ENCODE data around the gene CDCP1.
"Not testable (repeated sequence)": the region's sequence is repeated elsewhere in the genome, so short reads cannot be mapped to it uniquely, and the experiment has no call there.

The CDCP1 gene

DNA sequence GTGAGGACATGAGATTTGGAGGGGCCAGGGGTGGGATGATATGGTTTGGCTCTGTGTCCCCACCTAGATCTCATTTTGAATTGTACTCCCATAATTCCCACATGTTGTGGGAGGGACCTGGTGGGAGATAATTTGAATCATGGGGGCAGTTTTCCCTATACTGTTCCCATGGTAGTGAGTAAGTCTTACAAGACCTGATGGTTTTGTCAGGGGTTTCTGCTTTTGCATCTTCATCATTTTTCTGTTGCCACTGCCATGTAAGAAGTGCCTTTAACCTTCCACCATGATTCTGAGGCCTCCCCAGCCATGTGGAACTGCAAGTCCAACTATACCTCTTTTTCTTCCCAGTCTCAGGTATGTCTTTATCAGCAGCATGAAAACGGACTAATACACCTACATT lies 67.9 kb downstream of the CDCP1 start:
- H3K4me1 Mint-ChIP-seq; H3K27ac Mint-ChIP-seq; DNase-seq (ENCODE audit: low spot score in 2 of 2); ATAC-seq; H3K36me3 Mint-ChIP-seq; H3K4me3 Mint-ChIP-seq; H3K9me3 Mint-ChIP-seq: not testable (repeated sequence)

DNA sequence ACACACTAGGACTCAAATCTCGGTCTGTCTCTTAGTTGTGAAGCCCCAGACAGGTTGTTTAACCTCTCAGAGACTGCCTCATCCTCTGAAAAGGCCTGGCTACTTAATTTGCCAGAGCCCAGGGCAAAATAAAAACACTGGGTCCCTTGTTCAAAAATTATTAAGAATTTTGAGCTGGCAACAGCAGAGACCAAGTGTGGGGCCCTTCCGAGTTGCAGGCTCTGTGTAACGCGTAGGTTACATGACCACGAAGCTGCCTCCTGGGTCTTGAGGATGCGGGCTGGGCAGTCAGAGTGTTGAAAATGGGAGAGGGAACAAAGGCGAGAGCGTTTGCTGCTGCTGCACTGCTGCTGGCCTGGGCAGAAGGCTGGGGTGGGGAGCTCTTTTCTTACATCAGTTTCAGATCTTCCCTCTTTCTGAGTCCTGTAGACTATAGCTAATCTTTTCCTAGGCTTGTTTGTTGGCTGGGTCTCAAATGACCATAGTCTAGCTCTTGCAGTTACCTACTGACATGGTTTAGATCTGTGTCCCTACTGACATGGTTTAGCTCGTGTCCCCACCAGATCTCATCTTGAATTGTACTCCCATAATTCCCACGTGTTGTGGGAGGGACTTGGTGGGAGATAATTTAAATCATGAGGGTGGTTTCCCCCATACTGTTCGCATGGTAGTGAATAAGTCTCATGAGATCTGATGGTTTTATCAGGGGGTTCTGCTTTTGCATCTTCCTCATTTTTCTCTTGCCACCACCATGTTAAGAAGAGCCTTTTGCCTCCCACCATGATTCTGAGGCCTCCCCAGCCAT lies 70.2 kb downstream of the CDCP1 start:
- no peaks in the 10 kb centered on the region for H3K4me1 Mint-ChIP-seq
- H3K4me3 Mint-ChIP-seq, result no peak overlapping the region
- H3K27ac Mint-ChIP-seq, result no peak overlapping the region
- H3K36me3 Mint-ChIP-seq, result no peaks in the 10 kb centered on the region
- H3K9me3 Mint-ChIP-seq, result no peaks in the 10 kb centered on the region
- no peak for ATAC-seq
- no peak for DNase-seq (ENCODE audit: low spot score in 2 of 2)

- DNase-seq (ENCODE audit: low spot score in 2 of 2), result no peak
Observed at GRCh38 chr3:45071075-45071474, 75.1 kb downstream of the CDCP1 start.

DNA sequence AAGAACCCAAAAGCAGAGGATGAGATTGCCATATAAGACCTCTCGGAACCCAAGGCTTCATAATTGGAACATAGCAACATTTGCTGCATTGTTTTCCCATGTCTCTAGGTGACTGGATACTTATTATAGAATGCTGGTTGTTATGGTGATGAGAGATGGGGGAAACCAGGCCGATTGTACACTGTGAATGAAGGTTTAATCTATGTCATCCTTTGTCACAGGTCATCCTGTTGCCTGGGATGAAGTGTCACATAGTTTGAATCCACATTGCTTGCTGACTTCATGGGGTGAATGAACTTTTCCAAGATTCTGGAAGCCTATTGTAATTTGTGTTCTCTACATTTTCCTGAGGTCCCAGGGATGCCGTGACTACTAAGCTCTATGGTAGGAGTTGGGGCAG lies 78.2 kb downstream of the CDCP1 start:
- H3K9me3 Mint-ChIP-seq, result no peaks in the 10 kb centered on the region
- DNase-seq (ENCODE audit: low spot score in 2 of 2), result no peak
- H3K36me3 Mint-ChIP-seq, result no peaks in the 10 kb centered on the region
- peaks cover 27% of the 10 kb centered on the region for H3K4me1 Mint-ChIP-seq
- no peak for ATAC-seq
- H3K27ac Mint-ChIP-seq, result no peak overlapping the region
- no peak overlapping the region for H3K4me3 Mint-ChIP-seq

More at GRCh38 chr3:45071075-45071474, 75.1 kb downstream of the CDCP1 start:
- Mint-ChIP-seq H3K27ac (no peak overlapping the region), H3K36me3 (no peaks in the 10 kb centered on the region), H3K9me3 (no peaks in the 10 kb centered on the region), H3K4me3 (no peak overlapping the region), H3K4me1 (peaks cover 8% of the 10 kb centered on the region)
- no peak for ATAC-seq

GRCh38 chr3:45067486-45067885 lies 78.7 kb downstream of the CDCP1 start:
- Mint-ChIP-seq H3K9me3 (no peaks in the 10 kb centered on the region), H3K4me3 (no peak overlapping the region), H3K27ac (no peak overlapping the region), H3K4me1 (peaks cover 27% of the 10 kb centered on the region), H3K36me3 (no peaks in the 10 kb centered on the region)
- ATAC-seq (no peak), DNase-seq (ENCODE audit: low spot score in 2 of 2) (no peak)

GRCh38 chr3:45066109-45066801 lies 79.9 kb downstream of the CDCP1 start:
- Mint-ChIP-seq H3K9me3 (no peaks in the 10 kb centered on the region), H3K36me3 (no peaks in the 10 kb centered on the region), H3K27ac (no peak overlapping the region), H3K4me1 (peaks cover 27% of the 10 kb centered on the region), H3K4me3 (no peak overlapping the region)
- DNase-seq (ENCODE audit: low spot score in 2 of 2) (no peak), ATAC-seq (no peak)

- DNase-seq (ENCODE audit: low spot score in 2 of 2), result no peak
- Mint-ChIP-seq H3K36me3 (no peaks in the 10 kb centered on the region), H3K4me3 (no peak overlapping the region), H3K9me3 (no peaks in the 10 kb centered on the region), H3K27ac (peak overlapping the region; percentile 75), H3K4me1 (peaks cover 27% of the 10 kb centered on the region)
- no peak for ATAC-seq
Observed at GRCh38 chr3:45065373-45065720, 80.8 kb downstream of the CDCP1 start.

DNA sequence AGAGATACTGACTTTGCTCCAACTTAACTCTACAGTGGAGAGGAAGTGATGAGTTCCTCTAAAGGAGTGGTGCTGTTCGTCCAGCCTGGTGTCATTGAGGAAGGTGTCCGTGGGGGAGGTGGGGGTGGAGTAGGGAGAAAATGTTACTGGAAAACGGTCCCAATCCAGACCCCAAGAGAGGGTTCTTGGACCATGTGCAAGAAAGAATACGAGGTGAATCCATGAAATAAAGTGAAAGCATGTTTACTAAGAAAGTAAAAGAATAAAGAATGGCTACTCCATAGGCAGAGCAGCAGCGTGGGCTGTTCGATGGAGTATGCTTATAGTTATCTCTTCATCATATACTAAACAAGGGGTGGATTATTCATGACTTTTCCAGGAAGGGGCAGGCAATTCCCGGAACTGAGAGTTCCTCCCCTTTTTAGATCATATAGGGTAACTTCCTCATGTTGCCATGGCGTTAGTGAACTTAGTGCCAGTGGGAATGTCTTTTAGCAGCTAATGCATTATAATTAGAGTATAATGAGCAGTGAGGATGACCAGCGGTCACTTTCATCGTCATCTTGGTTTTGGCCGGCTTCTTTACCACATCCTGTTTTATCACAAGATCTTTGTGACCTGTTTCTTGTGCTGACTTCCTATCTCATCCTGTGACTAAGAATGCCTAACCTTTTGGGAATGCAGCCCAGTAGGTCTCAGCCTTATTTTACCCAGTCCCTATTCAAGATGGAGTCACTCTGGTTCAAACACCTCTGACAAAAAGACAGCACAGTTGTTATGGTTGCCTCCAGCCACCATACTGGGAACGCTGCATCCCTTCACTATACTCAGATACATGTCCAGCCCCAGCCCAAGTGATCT lies 81.4 kb downstream of the CDCP1 start:
- ATAC-seq (peak; percentile 87), DNase-seq (ENCODE audit: low spot score in 2 of 2) (peak; percentile 45 to 57)
- Mint-ChIP-seq H3K36me3 (no peaks in the 10 kb centered on the region), H3K27ac (peak overlapping the region; percentile 75), H3K4me1 (peaks cover 27% of the 10 kb centered on the region), H3K4me3 (peak overlapping the region; percentile 30), H3K9me3 (no peaks in the 10 kb centered on the region)

- peaks cover 31% of the 10 kb centered on the region for H3K4me1 Mint-ChIP-seq
- no peak overlapping the region for H3K4me3 Mint-ChIP-seq
- no peak overlapping the region for H3K27ac Mint-ChIP-seq
- DNase-seq (ENCODE audit: low spot score in 2 of 2) (no peak), ATAC-seq (no peak)
- H3K36me3 Mint-ChIP-seq, result no peaks in the 10 kb centered on the region
- no peaks in the 10 kb centered on the region for H3K9me3 Mint-ChIP-seq
Observed at GRCh38 chr3:45062697-45063070, 83.5 kb downstream of the CDCP1 start.

DNA sequence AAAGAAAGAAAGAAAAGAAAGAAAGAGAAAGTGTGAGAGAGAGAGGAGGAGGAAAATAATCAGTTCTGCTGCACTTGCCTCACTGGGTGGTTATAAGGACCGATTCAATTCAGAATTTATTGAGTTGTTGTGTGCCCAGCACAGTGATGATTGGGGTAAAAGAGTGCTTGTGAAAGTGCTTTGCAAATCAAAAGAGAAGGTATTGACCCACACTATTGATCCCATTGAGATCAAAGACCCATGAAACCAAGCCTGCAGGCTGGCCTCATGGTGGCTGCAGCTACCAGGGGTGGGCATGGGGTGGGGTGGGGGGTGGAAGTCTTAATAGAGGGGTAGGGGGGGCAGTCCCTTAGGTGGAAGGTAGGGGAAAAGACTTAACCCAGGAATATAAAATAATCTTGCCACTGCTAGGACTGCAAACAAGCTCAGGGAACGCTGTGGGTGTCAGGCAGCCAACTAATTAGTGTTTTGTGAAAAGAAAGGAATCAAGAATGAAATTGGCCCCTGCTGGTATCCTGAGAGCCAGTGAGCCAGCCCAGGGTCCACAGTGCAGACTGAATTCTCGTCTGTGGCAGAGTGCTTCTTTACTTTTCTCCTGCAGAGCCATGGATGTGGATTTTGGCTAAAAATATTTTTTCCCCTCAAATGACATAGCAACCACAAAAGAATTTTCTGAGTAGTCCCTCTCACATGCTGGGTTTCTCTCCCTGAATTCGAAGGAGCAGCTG lies 85.8 kb downstream of the CDCP1 start:
- no peaks in the 10 kb centered on the region for H3K36me3 Mint-ChIP-seq
- ATAC-seq (no peak), DNase-seq (ENCODE audit: low spot score in 2 of 2) (no peak)
- H3K9me3 Mint-ChIP-seq, result no peaks in the 10 kb centered on the region
- H3K4me3 Mint-ChIP-seq, result no peak overlapping the region
- H3K4me1 Mint-ChIP-seq, result peaks cover 19% of the 10 kb centered on the region
- no peak overlapping the region for H3K27ac Mint-ChIP-seq

GRCh38 chr3:45059132-45059531 lies 87.0 kb downstream of the CDCP1 start:
- no peak overlapping the region for H3K27ac Mint-ChIP-seq
- no peaks in the 10 kb centered on the region for H3K36me3 Mint-ChIP-seq
- no peak for ATAC-seq
- H3K4me3 Mint-ChIP-seq, result no peak overlapping the region
- peaks cover 8% of the 10 kb centered on the region for H3K4me1 Mint-ChIP-seq
- no peaks in the 10 kb centered on the region for H3K9me3 Mint-ChIP-seq
- DNase-seq (ENCODE audit: low spot score in 2 of 2), result no peak

GRCh38 chr3:45057557-45057956 lies 88.6 kb downstream of the CDCP1 start:
- no peak overlapping the region for H3K27ac Mint-ChIP-seq
- H3K4me1 Mint-ChIP-seq, result peaks cover 8% of the 10 kb centered on the region
- no peak overlapping the region for H3K4me3 Mint-ChIP-seq
- ATAC-seq, result no peak
- H3K36me3 Mint-ChIP-seq, result no peaks in the 10 kb centered on the region
- no peaks in the 10 kb centered on the region for H3K9me3 Mint-ChIP-seq
- no peak for DNase-seq (ENCODE audit: low spot score in 2 of 2)

DNA sequence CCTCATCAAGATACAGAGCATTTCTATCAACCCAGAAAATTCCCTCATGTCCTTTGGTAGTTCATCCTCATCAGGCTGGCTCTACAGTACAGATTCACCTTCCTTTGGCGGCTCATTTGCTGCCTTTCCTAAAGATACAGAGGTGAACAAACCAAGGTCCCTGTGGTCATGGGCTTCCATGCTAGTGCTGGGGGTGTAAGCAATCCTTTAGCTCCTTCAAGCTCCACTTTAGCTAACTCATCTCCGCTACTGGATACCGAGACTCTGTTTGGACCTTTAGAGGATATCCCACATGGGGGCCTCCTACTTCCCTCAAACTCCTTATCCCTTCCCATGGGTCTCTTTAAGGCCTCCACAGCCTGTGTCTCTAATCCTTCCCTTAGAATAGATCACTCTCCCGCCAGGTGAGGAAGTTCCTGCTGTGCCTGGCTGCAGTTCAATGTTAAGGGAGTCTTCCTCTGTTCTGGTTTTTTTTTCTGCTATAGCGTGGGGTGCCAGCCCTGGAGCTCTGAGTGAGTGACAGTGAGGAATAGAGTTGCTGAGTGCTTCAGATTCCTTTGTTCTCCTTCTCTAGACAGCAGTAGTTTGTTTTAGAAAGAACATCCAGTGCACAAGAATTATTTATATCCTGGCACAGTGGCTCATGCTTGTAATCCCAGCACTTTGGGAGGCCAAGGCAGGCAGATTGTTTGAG lies 89.4 kb downstream of the CDCP1 start:
- ATAC-seq (no peak), DNase-seq (ENCODE audit: low spot score in 2 of 2) (no peak)
- Mint-ChIP-seq H3K27ac (no peak overlapping the region), H3K4me3 (no peak overlapping the region), H3K36me3 (no peaks in the 10 kb centered on the region), H3K9me3 (no peaks in the 10 kb centered on the region), H3K4me1 (peaks cover 8% of the 10 kb centered on the region)

DNA sequence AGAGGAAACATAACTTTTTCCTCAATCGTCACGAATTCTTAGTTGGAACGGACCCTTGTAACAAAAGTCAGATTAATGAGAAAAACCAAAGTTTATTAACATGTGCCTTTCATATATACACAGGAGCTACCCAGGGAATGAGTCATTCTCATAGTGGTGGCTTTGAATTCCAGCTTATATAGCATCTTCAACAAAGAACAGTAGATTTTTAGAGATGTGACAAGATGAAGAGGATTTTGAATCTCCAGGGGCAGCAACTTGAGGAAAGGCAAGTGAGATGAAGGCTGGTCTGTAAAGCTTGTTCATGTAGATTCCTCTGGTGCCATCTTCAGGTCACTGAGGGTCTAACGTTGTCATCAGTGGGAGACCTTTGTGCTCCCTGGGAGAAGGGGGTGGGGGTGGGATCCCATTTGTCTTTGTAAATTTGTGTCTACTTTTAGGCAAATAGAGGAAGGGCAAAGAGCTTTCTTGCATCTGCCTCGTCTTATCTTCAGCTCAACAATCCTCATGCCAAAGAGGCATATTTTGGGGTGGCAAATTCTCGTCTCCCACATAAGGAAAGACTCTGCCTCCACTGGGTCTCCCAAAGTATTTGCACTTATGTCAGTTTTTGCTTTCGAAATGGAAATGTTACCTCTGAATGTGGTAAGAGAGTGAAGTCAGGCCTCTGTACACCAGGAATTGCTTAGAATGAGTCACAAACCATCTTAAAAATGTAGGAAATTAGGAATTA lies 90.6 kb downstream of the CDCP1 start:
- Mint-ChIP-seq H3K27ac (no peak overlapping the region), H3K36me3 (no peaks in the 10 kb centered on the region), H3K9me3 (no peaks in the 10 kb centered on the region), H3K4me3 (no peak overlapping the region), H3K4me1 (peaks cover 8% of the 10 kb centered on the region)
- DNase-seq (ENCODE audit: low spot score in 2 of 2) (no peak), ATAC-seq (no peak)
